Activated CD8-positive, alpha-beta memory T cell treated with anti-CD3 and anti-CD28 coated beads, Interleukin-2, amount 10 ng/mL, durations not matched to agents 7 days and 5 days (primary cell): Measurements from ENCODE around the gene S100A2. TPM values are rescaled to one million over a fixed set of nuclear protein-coding genes. Genes with fewer than 3 reads are reported as not detected.
A peak's percentile ranks its signal among the peaks of the same experiment; 100 is the strongest.
"Not testable (repeated sequence)": the region's sequence is repeated elsewhere in the genome, so short reads cannot be mapped to it uniquely, and the experiment has no call there.

Experiments used
- ATAC-seq: fragments of 150-1000 bp; cut with Tn5 transposase; one replicate; pipeline ENCODE4 v1.10.0; 2021; ENCODE audit warnings: moderate library complexity
- CTCF ChIA-PET: fragments of 350-600 bp; sonication (Branson Sonifier 250); formaldehyde crosslinking; loops from one replicate; lab custom pipeline; 2021; ENCODE audit warnings: antibody characterized with exemption; lab: Charles Lee
- DNase-seq: peaks from one replicate; pipeline ENCODE4 v3.0.0-alpha.2; 2020
- H3K27ac Mint-ChIP-seq: one replicate; pipeline ENCODE4 v1.8.0; 2021; ENCODE audit warnings: mild to moderate bottlenecking, mixed read lengths
- H3K27me3 Mint-ChIP-seq: one replicate; pipeline ENCODE4 v1.8.0; 2021; ENCODE audit warnings: mixed read lengths
- H3K36me3 Mint-ChIP-seq: one replicate; pipeline ENCODE4 v1.8.0; 2021; ENCODE audit warnings: mild to moderate bottlenecking, mixed read lengths
- H3K4me1 Mint-ChIP-seq: one replicate; pipeline ENCODE4 v1.8.0; 2021; ENCODE audit warnings: mixed read lengths
- H3K4me3 Mint-ChIP-seq: one replicate; pipeline ENCODE4 v1.8.0; 2021; ENCODE audit warnings: mild to moderate bottlenecking, moderate library complexity, mixed read lengths
- H3K9me3 Mint-ChIP-seq: one replicate; pipeline ENCODE4 v1.8.0; 2022; ENCODE audit warnings: low read depth, mixed read lengths
- total RNA-seq, 2 experiments: library from RNA; stranded (reverse); gene quantifications; one replicate each; pipeline ENCODE4 v1.2.3, GENCODE V29; 2021

Gene S100A2
- total RNA-seq, 2 experiments from 2014 or later = 0.50 to 0.96 TPM

- no peak for DNase-seq
- CTCF ChIA-PET = interaction anchor here (1.0 to 7.3 kb wide), 9 partner anchors 9 to 398 kb away, joined by 3 to 214 read pairs (median 15); partner anchors contain the start of genes CHTOP, CREB3L4, S100A5 and S100A6
- H3K36me3 Mint-ChIP-seq = no peaks in the 10 kb centered on the region
- no peak for ATAC-seq
- H3K27me3 Mint-ChIP-seq = peaks cover 5% of the 10 kb centered on the region
- H3K9me3 Mint-ChIP-seq = no peaks in the 10 kb centered on the region
- H3K27ac Mint-ChIP-seq = no peak overlapping the region
- peaks cover 54% of the 10 kb centered on the region for H3K4me1 Mint-ChIP-seq
- H3K4me3 Mint-ChIP-seq = no peak overlapping the region
Observed at GRCh38 chr1:153569465-153569864, 3.8 kb upstream of the S100A2 start.

- Mint-ChIP-seq H3K27ac (peak overlapping the region; percentile 76), H3K4me1 (peaks cover 54% of the 10 kb centered on the region), H3K27me3 (peaks cover 5% of the 10 kb centered on the region), H3K9me3 (no peaks in the 10 kb centered on the region), H3K36me3 (no peaks in the 10 kb centered on the region), H3K4me3 (peak overlapping the region; percentile 59)
- peak; percentile 88 for DNase-seq
- ATAC-seq = peak; percentile 38
- CTCF ChIA-PET = interaction anchor here (0.6 to 7.3 kb wide), 16 partner anchors 9 to 418 kb away, joined by 3 to 214 read pairs (median 8); partner anchors contain the start of genes CHTOP, CREB3L4, S100A4 and S100A5
Observed at GRCh38 chr1:153568367-153569099, 2.9 kb upstream of the S100A2 start.

GRCh38 chr1:153567621-153568366 is 2.1 kb upstream of the S100A2 start:
- Mint-ChIP-seq H3K27ac (peak overlapping the region; percentile 60), H3K36me3 (no peaks in the 10 kb centered on the region), H3K9me3 (no peaks in the 10 kb centered on the region), H3K4me3 (no peak overlapping the region), H3K4me1 (peaks cover 48% of the 10 kb centered on the region), H3K27me3 (peaks cover 5% of the 10 kb centered on the region)
- DNase-seq (no peak), ATAC-seq (no peak)
- CTCF ChIA-PET = interaction anchor here (0.6 to 7.3 kb wide), 15 partner anchors 8 to 419 kb away, joined by 3 to 214 read pairs (median 8); partner anchors contain the start of genes CHTOP, S100A4, S100A5 and S100A6

GRCh38 chr1:153566414-153567371 is 1.0 kb upstream of the S100A2 start:
- ATAC-seq (peak; percentile 94), DNase-seq (peak; percentile 93)
- CTCF ChIA-PET = interaction anchor here (0.6 to 4.1 kb wide), 14 partner anchors 10 to 72 kb away, joined by 3 to 41 read pairs (median 4); partner anchors contain the start of genes CHTOP, S100A3, S100A4 and S100A5
- Mint-ChIP-seq H3K27me3 (peaks cover 5% of the 10 kb centered on the region), H3K36me3 (no peaks in the 10 kb centered on the region), H3K4me1 (peaks cover 41% of the 10 kb centered on the region), H3K27ac (peak overlapping the region; percentile 98), H3K4me3 (peak overlapping the region; percentile 17), H3K9me3 (no peaks in the 10 kb centered on the region)

- CTCF ChIA-PET = interaction anchor here (1.3 to 4.1 kb wide), 6 partner anchors 8 to 71 kb away, joined by 4 to 38 read pairs (median 6); partner anchors contain the start of genes CHTOP and S100A4
- Mint-ChIP-seq H3K27me3 (no peaks in the 10 kb centered on the region), H3K36me3 (no peaks in the 10 kb centered on the region), H3K4me1 (peaks cover 35% of the 10 kb centered on the region), H3K4me3 (no peak overlapping the region), H3K9me3 (no peaks in the 10 kb centered on the region), H3K27ac (no peak overlapping the region)
- DNase-seq (no peak), ATAC-seq (no peak)
Observed at GRCh38 chr1:153563991-153564390, 1.7 kb downstream of the S100A2 start.

- no peak overlapping the region for H3K4me3 Mint-ChIP-seq
- H3K9me3 Mint-ChIP-seq = no peaks in the 10 kb centered on the region
- CTCF ChIA-PET = interaction anchor here (1.3 to 4.1 kb wide), 5 partner anchors 9 to 53 kb away, joined by 4 to 38 read pairs (median 7); partner anchors contain the start of gene S100A4
- H3K27me3 Mint-ChIP-seq = no peaks in the 10 kb centered on the region
- H3K27ac Mint-ChIP-seq = no peak overlapping the region
- no peak for ATAC-seq
- H3K36me3 Mint-ChIP-seq = no peaks in the 10 kb centered on the region
- DNase-seq = no peak
- peaks cover 31% of the 10 kb centered on the region for H3K4me1 Mint-ChIP-seq
Observed at GRCh38 chr1:153563483-153563901, 2.2 kb downstream of the S100A2 start.

- ATAC-seq, DNase-seq, H3K27me3 Mint-ChIP-seq, H3K36me3 Mint-ChIP-seq, H3K27ac Mint-ChIP-seq, H3K4me3 Mint-ChIP-seq, H3K9me3 Mint-ChIP-seq: not testable (repeated sequence)
- CTCF ChIA-PET = interaction anchor here (0.8 to 3.0 kb wide), 5 partner anchors 17 to 53 kb away, joined by 3 to 15 read pairs (median 3); no protein-coding TSS in a partner anchor
- peaks cover 17% of the 10 kb centered on the region for H3K4me1 Mint-ChIP-seq
Observed at GRCh38 chr1:153562021-153562420, 3.6 kb downstream of the S100A2 start.

- no peaks in the 10 kb centered on the region for H3K27me3 Mint-ChIP-seq
- H3K4me3 Mint-ChIP-seq = no peak overlapping the region
- CTCF ChIA-PET = interaction anchor here (1.1 to 3.0 kb wide), 3 partner anchors 17 to 50 kb away, joined by 3 to 15 read pairs (median 4); no protein-coding TSS in a partner anchor
- no peak overlapping the region for H3K27ac Mint-ChIP-seq
- ATAC-seq (no peak), DNase-seq (no peak)
- H3K4me1 Mint-ChIP-seq = peaks cover 12% of the 10 kb centered on the region
- H3K9me3 Mint-ChIP-seq = no peaks in the 10 kb centered on the region
- no peaks in the 10 kb centered on the region for H3K36me3 Mint-ChIP-seq
Observed at GRCh38 chr1:153561466-153561985, 4.1 kb downstream of the S100A2 start.

GRCh38 chr1:153560771-153561465 is 4.7 kb downstream of the S100A2 start:
- Mint-ChIP-seq H3K27me3 (no peaks in the 10 kb centered on the region), H3K27ac (no peak overlapping the region), H3K9me3 (no peaks in the 10 kb centered on the region), H3K4me3 (no peak overlapping the region), H3K4me1 (peaks cover 8% of the 10 kb centered on the region), H3K36me3 (no peaks in the 10 kb centered on the region)
- ATAC-seq (no peak), DNase-seq (no peak)
- CTCF ChIA-PET = interaction anchor here (0.7 to 3.0 kb wide), 5 partner anchors 9 to 28 kb away, joined by 3 to 15 read pairs (median 4); no protein-coding TSS in a partner anchor

- Mint-ChIP-seq H3K36me3 (no peaks in the 10 kb centered on the region), H3K27me3 (no peaks in the 10 kb centered on the region), H3K27ac (no peak overlapping the region), H3K4me1 (peaks cover under 1% of the 10 kb centered on the region), H3K4me3 (no peak overlapping the region), H3K9me3 (no peaks in the 10 kb centered on the region)
- CTCF ChIA-PET = interaction anchor here (0.7 to 3.0 kb wide), 5 partner anchors 9 to 27 kb away, joined by 3 to 15 read pairs (median 5); no protein-coding TSS in a partner anchor
- ATAC-seq = no peak
- no peak for DNase-seq
Observed at GRCh38 chr1:153560241-153560640, 5.4 kb downstream of the S100A2 start.

GRCh38 chr1:153557877-153558276 is 7.8 kb downstream of the S100A2 start:
- no peaks in the 10 kb centered on the region for H3K9me3 Mint-ChIP-seq
- ATAC-seq (no peak), DNase-seq (no peak)
- CTCF ChIA-PET = interaction anchor here (0.8 to 6.1 kb wide), 5 partner anchors 10 to 47 kb away, joined by 3 to 37 read pairs (median 3); partner anchors contain the start of gene S100A6
- no peak overlapping the region for H3K27ac Mint-ChIP-seq
- peaks cover 3% of the 10 kb centered on the region for H3K4me1 Mint-ChIP-seq
- no peak overlapping the region for H3K4me3 Mint-ChIP-seq
- H3K36me3 Mint-ChIP-seq = no peaks in the 10 kb centered on the region
- H3K27me3 Mint-ChIP-seq = no peaks in the 10 kb centered on the region
